SK-N-SH (cell line): ENCODE measurements around the gene FBXO31.

Experiments used
- EP300 ChIP-seq, 2 experiments: IDR thresholded peaks; 2 replicates each; pipeline versions ENCODE4 v1.4.0 to v1.6.1; 2012; ENCODE audit warnings: borderline replicate concordance in 1 of 2, low read depth in 1 of 2, low read length in 1 of 2
- EZH2phosphoT487 ChIP-seq: fragments of 200-600 bp; sonication (generic); IDR thresholded peaks from 2 replicates; pipeline ENCODE4 v1.6.1; 2017; ENCODE audit warnings: low read depth, mixed run types, mild to moderate bottlenecking, antibody characterized with exemption, moderate library complexity, borderline replicate concordance
- FOSL2 ChIP-seq: IDR thresholded peaks from 2 replicates; pipeline ENCODE4 v1.4.0; 2012; ENCODE audit warnings: low read depth, mild to moderate bottlenecking, moderate library complexity, borderline replicate concordance
- NFIC ChIP-seq: IDR thresholded peaks from 2 replicates; pipeline ENCODE4 v1.4.0; 2012; ENCODE audit warnings: borderline replicate concordance
- RAD21 ChIP-seq: IDR thresholded peaks from 2 replicates; pipeline ENCODE4 v1.6.1; 2012; ENCODE audit warnings: mild to moderate bottlenecking, low read length
- SIN3A ChIP-seq: IDR thresholded peaks from 2 replicates; pipeline ENCODE4 v1.6.1; 2012; ENCODE audit warnings: low read depth, mild to moderate bottlenecking, low read length, moderate library complexity, borderline replicate concordance
- TCF12 ChIP-seq: IDR thresholded peaks from 2 replicates; pipeline ENCODE4 v1.4.0; 2012
- TEAD4 ChIP-seq: IDR thresholded peaks from 2 replicates; pipeline ENCODE4 v1.4.0; 2012; ENCODE audit warnings: mild to moderate bottlenecking, borderline replicate concordance; ENCODE audit not compliant: insufficient read depth
- YY1 ChIP-seq: IDR thresholded peaks from 2 replicates; pipeline ENCODE4 v1.4.0; 2012; ENCODE audit warnings: low read depth, mild to moderate bottlenecking
- TF ChIP-seq, protein P1 (sequence below): fragments of 150-350 bp; IDR thresholded peaks from 2 replicates; pipeline ENCODE4 v1.6.1; 2016; ENCODE audit warnings: mild to moderate bottlenecking, low read depth, low read length
- TF ChIP-seq, protein P2 (sequence below): fragments of 200-600 bp; sonication (generic); IDR thresholded peaks from 2 replicates; pipeline ENCODE4 v1.6.1; 2017; ENCODE audit warnings: antibody characterized with exemption, mild to moderate bottlenecking, moderate library complexity
- TF ChIP-seq, protein P3 (sequence below): IDR thresholded peaks from 2 replicates; pipeline ENCODE4 v1.6.1; 2012; ENCODE audit warnings: mild to moderate bottlenecking, low read depth, low read length, moderate library complexity
- TF ChIP-seq, protein P4 (sequence below): fragments of 150-350 bp; IDR thresholded peaks from 2 replicates; pipeline ENCODE4 v1.6.1; 2017; ENCODE audit warnings: antibody characterized with exemption, low read length, low read depth, borderline replicate concordance
- TF ChIP-seq, protein P5 (sequence below): IDR thresholded peaks from 2 replicates; pipeline ENCODE4 v1.4.0; 2012; ENCODE audit warnings: low read depth, borderline replicate concordance

DNA sequence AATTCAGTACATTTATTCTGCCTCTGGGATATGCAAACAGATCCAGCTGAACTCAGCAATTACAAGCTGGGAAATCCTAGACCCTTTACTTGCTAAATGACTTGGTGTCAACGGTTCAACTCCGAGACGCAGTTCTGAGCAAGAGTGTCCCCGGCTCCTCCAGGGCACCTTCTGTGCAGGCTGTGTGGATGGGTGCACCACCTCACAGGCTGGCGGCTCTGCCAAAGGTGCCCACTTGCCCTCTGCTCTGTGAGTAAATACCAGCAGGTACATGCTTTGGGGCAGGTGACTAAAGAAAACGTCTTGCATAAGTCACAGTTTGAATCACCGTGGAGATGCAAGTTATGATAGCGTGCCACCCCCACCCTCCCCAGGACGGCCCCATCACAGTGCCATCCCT, 31.9 kb upstream of the FBXO31 start:
- TF ChIP-seq, protein P1, sequence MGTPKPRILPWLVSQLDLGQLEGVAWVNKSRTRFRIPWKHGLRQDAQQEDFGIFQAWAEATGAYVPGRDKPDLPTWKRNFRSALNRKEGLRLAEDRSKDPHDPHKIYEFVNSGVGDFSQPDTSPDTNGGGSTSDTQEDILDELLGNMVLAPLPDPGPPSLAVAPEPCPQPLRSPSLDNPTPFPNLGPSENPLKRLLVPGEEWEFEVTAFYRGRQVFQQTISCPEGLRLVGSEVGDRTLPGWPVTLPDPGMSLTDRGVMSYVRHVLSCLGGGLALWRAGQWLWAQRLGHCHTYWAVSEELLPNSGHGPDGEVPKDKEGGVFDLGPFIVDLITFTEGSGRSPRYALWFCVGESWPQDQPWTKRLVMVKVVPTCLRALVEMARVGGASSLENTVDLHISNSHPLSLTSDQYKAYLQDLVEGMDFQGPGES, result no peak
- TF ChIP-seq, protein P2, sequence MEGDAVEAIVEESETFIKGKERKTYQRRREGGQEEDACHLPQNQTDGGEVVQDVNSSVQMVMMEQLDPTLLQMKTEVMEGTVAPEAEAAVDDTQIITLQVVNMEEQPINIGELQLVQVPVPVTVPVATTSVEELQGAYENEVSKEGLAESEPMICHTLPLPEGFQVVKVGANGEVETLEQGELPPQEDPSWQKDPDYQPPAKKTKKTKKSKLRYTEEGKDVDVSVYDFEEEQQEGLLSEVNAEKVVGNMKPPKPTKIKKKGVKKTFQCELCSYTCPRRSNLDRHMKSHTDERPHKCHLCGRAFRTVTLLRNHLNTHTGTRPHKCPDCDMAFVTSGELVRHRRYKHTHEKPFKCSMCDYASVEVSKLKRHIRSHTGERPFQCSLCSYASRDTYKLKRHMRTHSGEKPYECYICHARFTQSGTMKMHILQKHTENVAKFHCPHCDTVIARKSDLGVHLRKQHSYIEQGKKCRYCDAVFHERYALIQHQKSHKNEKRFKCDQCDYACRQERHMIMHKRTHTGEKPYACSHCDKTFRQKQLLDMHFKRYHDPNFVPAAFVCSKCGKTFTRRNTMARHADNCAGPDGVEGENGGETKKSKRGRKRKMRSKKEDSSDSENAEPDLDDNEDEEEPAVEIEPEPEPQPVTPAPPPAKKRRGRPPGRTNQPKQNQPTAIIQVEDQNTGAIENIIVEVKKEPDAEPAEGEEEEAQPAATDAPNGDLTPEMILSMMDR, result no peak
- TF ChIP-seq NFIC (no peak), EP300 (IDR thresholded peaks at IDR 0.05; ENCODE audit: borderline replicate concordance in 1 of 2, low read depth in 1 of 2, low read length in 1 of 2) (no peak), EZH2phosphoT487 (no peak), YY1 (no peak), RAD21 (no peak), FOSL2 (no peak), TCF12 (no peak), SIN3A (no peak), TEAD4 (no peak)
- TF ChIP-seq, protein P3, sequence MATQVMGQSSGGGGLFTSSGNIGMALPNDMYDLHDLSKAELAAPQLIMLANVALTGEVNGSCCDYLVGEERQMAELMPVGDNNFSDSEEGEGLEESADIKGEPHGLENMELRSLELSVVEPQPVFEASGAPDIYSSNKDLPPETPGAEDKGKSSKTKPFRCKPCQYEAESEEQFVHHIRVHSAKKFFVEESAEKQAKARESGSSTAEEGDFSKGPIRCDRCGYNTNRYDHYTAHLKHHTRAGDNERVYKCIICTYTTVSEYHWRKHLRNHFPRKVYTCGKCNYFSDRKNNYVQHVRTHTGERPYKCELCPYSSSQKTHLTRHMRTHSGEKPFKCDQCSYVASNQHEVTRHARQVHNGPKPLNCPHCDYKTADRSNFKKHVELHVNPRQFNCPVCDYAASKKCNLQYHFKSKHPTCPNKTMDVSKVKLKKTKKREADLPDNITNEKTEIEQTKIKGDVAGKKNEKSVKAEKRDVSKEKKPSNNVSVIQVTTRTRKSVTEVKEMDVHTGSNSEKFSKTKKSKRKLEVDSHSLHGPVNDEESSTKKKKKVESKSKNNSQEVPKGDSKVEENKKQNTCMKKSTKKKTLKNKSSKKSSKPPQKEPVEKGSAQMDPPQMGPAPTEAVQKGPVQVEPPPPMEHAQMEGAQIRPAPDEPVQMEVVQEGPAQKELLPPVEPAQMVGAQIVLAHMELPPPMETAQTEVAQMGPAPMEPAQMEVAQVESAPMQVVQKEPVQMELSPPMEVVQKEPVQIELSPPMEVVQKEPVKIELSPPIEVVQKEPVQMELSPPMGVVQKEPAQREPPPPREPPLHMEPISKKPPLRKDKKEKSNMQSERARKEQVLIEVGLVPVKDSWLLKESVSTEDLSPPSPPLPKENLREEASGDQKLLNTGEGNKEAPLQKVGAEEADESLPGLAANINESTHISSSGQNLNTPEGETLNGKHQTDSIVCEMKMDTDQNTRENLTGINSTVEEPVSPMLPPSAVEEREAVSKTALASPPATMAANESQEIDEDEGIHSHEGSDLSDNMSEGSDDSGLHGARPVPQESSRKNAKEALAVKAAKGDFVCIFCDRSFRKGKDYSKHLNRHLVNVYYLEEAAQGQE, result no peak
- TF ChIP-seq, protein P4, sequence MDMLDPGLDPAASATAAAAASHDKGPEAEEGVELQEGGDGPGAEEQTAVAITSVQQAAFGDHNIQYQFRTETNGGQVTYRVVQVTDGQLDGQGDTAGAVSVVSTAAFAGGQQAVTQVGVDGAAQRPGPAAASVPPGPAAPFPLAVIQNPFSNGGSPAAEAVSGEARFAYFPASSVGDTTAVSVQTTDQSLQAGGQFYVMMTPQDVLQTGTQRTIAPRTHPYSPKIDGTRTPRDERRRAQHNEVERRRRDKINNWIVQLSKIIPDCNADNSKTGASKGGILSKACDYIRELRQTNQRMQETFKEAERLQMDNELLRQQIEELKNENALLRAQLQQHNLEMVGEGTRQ, result no peak
- TF ChIP-seq, protein P5, sequence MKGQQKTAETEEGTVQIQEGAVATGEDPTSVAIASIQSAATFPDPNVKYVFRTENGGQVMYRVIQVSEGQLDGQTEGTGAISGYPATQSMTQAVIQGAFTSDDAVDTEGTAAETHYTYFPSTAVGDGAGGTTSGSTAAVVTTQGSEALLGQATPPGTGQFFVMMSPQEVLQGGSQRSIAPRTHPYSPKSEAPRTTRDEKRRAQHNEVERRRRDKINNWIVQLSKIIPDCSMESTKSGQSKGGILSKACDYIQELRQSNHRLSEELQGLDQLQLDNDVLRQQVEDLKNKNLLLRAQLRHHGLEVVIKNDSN, result no peak
